Activated CD8-positive, alpha-beta T cell treated with anti-CD3 and anti-CD28 coated beads, Interleukin-2, amount 10 ng/mL, durations not matched to agents 7 days and 5 days (primary cell): ENCODE data around the gene SIVA1. TPM values are rescaled to one million over a fixed set of nuclear protein-coding genes. Genes with fewer than 3 reads are reported as not detected.
"Not testable (repeated sequence)": the region's sequence is repeated elsewhere in the genome, so short reads cannot be mapped to it uniquely, and the experiment has no call there.

Experiments used
- ATAC-seq: fragments of 150-1000 bp; cut with Tn5 transposase; one replicate; pipeline ENCODE4 v1.10.0; 2021; ENCODE audit warnings: moderate library complexity
- CTCF ChIA-PET: fragments of 350-600 bp; sonication (Branson Sonifier 250); formaldehyde crosslinking; loops from one replicate; lab custom pipeline; 2021; ENCODE audit warnings: antibody characterized with exemption; lab: Charles Lee
- POLR2A ChIA-PET: fragments of 350-600 bp; sonication (Branson Sonifier 250); formaldehyde crosslinking; loops from one replicate; lab custom pipeline; 2021; ENCODE audit warnings: antibody characterized with exemption; lab: Charles Lee
- DNase-seq: peaks from one replicate; pipeline ENCODE4 v3.0.0-alpha.2; 2020
- H3K27ac Mint-ChIP-seq: one replicate; pipeline ENCODE4 v1.8.0; 2021; ENCODE audit warnings: mild to moderate bottlenecking, mixed read lengths
- H3K27me3 Mint-ChIP-seq: one replicate; pipeline ENCODE4 v1.8.0; 2021; ENCODE audit warnings: low read depth, mixed read lengths
- H3K36me3 Mint-ChIP-seq: one replicate; pipeline ENCODE4 v1.8.0; 2021; ENCODE audit warnings: low read depth, mixed read lengths
- H3K4me1 Mint-ChIP-seq: one replicate; pipeline ENCODE4 v1.8.0; 2021; ENCODE audit warnings: low read depth, mixed read lengths
- H3K4me3 Mint-ChIP-seq: one replicate; pipeline ENCODE4 v1.8.0; 2021; ENCODE audit warnings: mild to moderate bottlenecking, mixed read lengths
- H3K9me3 Mint-ChIP-seq: one replicate; pipeline ENCODE4 v1.8.0; 2022; ENCODE audit warnings: mixed read lengths; ENCODE audit not compliant: insufficient read depth
- total RNA-seq, 2 experiments: library from RNA; stranded (reverse); gene quantifications; one replicate each; pipeline ENCODE4 v1.2.3, GENCODE V29; 2021

SIVA1 gene
- total RNA-seq, 2 experiments from 2014 or later, result 175 to 186 TPM

GRCh38 chr14:104749111-104749649 is 3.8 kb upstream of the SIVA1 start:
- POLR2A ChIA-PET, result no interaction called here
- no peak overlapping the region for H3K27ac Mint-ChIP-seq
- H3K4me3 Mint-ChIP-seq, result no peak overlapping the region

GRCh38 chr14:104750056-104750752 is 2.7 kb upstream of the SIVA1 start:
- Mint-ChIP-seq H3K36me3 (peaks cover 19% of the 10 kb centered on the region), H3K27ac (no peak overlapping the region), H3K4me3 (no peak overlapping the region), H3K9me3 (no peaks in the 10 kb centered on the region), H3K4me1 (peaks cover 46% of the 10 kb centered on the region), H3K27me3 (no peaks in the 10 kb centered on the region)
- CTCF ChIA-PET, result interaction anchor here (1.2 to 1.6 kb wide), 4 partner anchors 18 to 41 kb away, joined by 3 to 10 read pairs (median 6); partner anchors contain the start of gene ADSS1
- no peak for DNase-seq
- no peak for ATAC-seq
- POLR2A ChIA-PET, result interaction anchor here (0.5 kb wide), 1 partner anchor 1462 kb away, joined by 3 read pairs; no protein-coding TSS in a partner anchor

More at GRCh38 chr14:104749111-104749649, 3.8 kb upstream of the SIVA1 start:
- Mint-ChIP-seq H3K9me3 (no peaks in the 10 kb centered on the region), H3K27me3 (no peaks in the 10 kb centered on the region), H3K36me3 (peaks cover 10% of the 10 kb centered on the region), H3K4me1 (peaks cover 39% of the 10 kb centered on the region)
- ATAC-seq (no peak), DNase-seq (no peak)
- CTCF ChIA-PET, result interaction anchor here (1.5 kb wide), 1 partner anchor 18 kb away, joined by 6 read pairs; no protein-coding TSS in a partner anchor

GRCh38 chr14:104750753-104751057 is 2.2 kb upstream of the SIVA1 start:
- H3K4me1 Mint-ChIP-seq, result peaks cover 46% of the 10 kb centered on the region
- H3K27ac Mint-ChIP-seq, result peak overlapping the region; percentile 39
- DNase-seq, H3K27me3 Mint-ChIP-seq, H3K9me3 Mint-ChIP-seq, ATAC-seq: not testable (repeated sequence)
- CTCF ChIA-PET, result interaction anchor here (1.2 to 1.6 kb wide), 4 partner anchors 18 to 42 kb away, joined by 3 to 10 read pairs (median 6); partner anchors contain the start of gene ADSS1
- peaks cover 23% of the 10 kb centered on the region for H3K36me3 Mint-ChIP-seq
- POLR2A ChIA-PET, result interaction anchor here (0.5 kb wide), 1 partner anchor 1461 kb away, joined by 3 read pairs; no protein-coding TSS in a partner anchor
- peak overlapping the region; percentile 31 for H3K4me3 Mint-ChIP-seq

- H3K27ac Mint-ChIP-seq, result peak overlapping the region; percentile 96
- H3K9me3 Mint-ChIP-seq, result no peaks in the 10 kb centered on the region
- peaks cover 31% of the 10 kb centered on the region for H3K36me3 Mint-ChIP-seq
- peaks cover 46% of the 10 kb centered on the region for H3K4me1 Mint-ChIP-seq
- no peaks in the 10 kb centered on the region for H3K27me3 Mint-ChIP-seq
- POLR2A ChIA-PET, result interaction anchor here (0.7 to 2.2 kb wide), 12 partner anchors 11 to 269 kb away, joined by 3 to 9 read pairs (median 5); partner anchors contain the start of genes ADSS1, AKT1, CDCA4 and ZBTB42
- peak overlapping the region; percentile 91 for H3K4me3 Mint-ChIP-seq
- DNase-seq, result no peak
- no peak for ATAC-seq
- CTCF ChIA-PET, result interaction anchor here (0.9 to 2.4 kb wide), 8 partner anchors 15 to 144 kb away, joined by 3 to 17 read pairs (median 6); no protein-coding TSS in a partner anchor
These were observed 1.2 kb upstream of the SIVA1 start for GRCh38 chr14:104751539-104752422.

- POLR2A ChIA-PET, result interaction anchor here (0.7 to 2.2 kb wide), 14 partner anchors 11 to 562 kb away, joined by 3 to 9 read pairs (median 4); partner anchors contain the start of genes ADSS1, AKT1, CDCA4 and ZBTB42
- peak overlapping the region; percentile 91 for H3K4me3 Mint-ChIP-seq
- DNase-seq (no peak), ATAC-seq (peak; percentile 6)
- H3K27me3 Mint-ChIP-seq, result no peaks in the 10 kb centered on the region
- peaks cover 37% of the 10 kb centered on the region for H3K36me3 Mint-ChIP-seq
- H3K4me1 Mint-ChIP-seq, result peaks cover 51% of the 10 kb centered on the region
- peak overlapping the region; percentile 96 for H3K27ac Mint-ChIP-seq
- no peaks in the 10 kb centered on the region for H3K9me3 Mint-ChIP-seq
- CTCF ChIA-PET, result interaction anchor here (0.9 to 2.4 kb wide), 6 partner anchors 14 to 143 kb away, joined by 3 to 17 read pairs (median 6); no protein-coding TSS in a partner anchor
These were observed 568 bp upstream of the SIVA1 start for GRCh38 chr14:104752423-104752734.

- peak overlapping the region; percentile 95 for H3K27ac Mint-ChIP-seq
- H3K27me3 Mint-ChIP-seq, result no peaks in the 10 kb centered on the region
- peaks cover 57% of the 10 kb centered on the region for H3K4me1 Mint-ChIP-seq
- no peak for ATAC-seq
- peaks cover 45% of the 10 kb centered on the region for H3K36me3 Mint-ChIP-seq
- ChIA-PET POLR2A (interaction anchor here (0.9 to 2.2 kb wide), 4 partner anchors 9 to 76 kb away, joined by 6 to 9 read pairs (median 8); no protein-coding TSS in a partner anchor), CTCF (interaction anchor here (1.0 to 2.4 kb wide), 5 partner anchors 15 to 73 kb away, joined by 3 to 17 read pairs (median 5); no protein-coding TSS in a partner anchor)
- peak overlapping the region; percentile 91 for H3K4me3 Mint-ChIP-seq
- no peak for DNase-seq
- H3K9me3 Mint-ChIP-seq, result no peaks in the 10 kb centered on the region
These were observed 723 bp downstream of the SIVA1 start for GRCh38 chr14:104753528-104754212.

GRCh38 chr14:104754213-104754851 is 1.4 kb downstream of the SIVA1 start:
- peaks cover 55% of the 10 kb centered on the region for H3K4me1 Mint-ChIP-seq
- peak overlapping the region; percentile 95 for H3K27ac Mint-ChIP-seq
- DNase-seq (no peak), ATAC-seq (no peak)
- no peaks in the 10 kb centered on the region for H3K9me3 Mint-ChIP-seq
- ChIA-PET CTCF (interaction anchor here (0.7 to 1.2 kb wide), 2 partner anchors 11 to 14 kb away, joined by 3 to 4 read pairs; no protein-coding TSS in a partner anchor), POLR2A (interaction anchor here (0.8 to 2.2 kb wide), 2 partner anchors 9 to 14 kb away, joined by 3 to 9 read pairs; no protein-coding TSS in a partner anchor)
- H3K36me3 Mint-ChIP-seq, result peaks cover 51% of the 10 kb centered on the region
- H3K27me3 Mint-ChIP-seq, result no peaks in the 10 kb centered on the region
- H3K4me3 Mint-ChIP-seq, result peak overlapping the region; percentile 91

GRCh38 chr14:104755621-104756020 is 2.7 kb downstream of the SIVA1 start:
- Mint-ChIP-seq H3K27me3 (no peaks in the 10 kb centered on the region), H3K9me3 (no peaks in the 10 kb centered on the region), H3K4me1 (peaks cover 59% of the 10 kb centered on the region), H3K36me3 (peaks cover 59% of the 10 kb centered on the region), H3K4me3 (peak overlapping the region; percentile 91), H3K27ac (peak overlapping the region; percentile 95)
- POLR2A ChIA-PET, result no interaction called here
- DNase-seq, result no peak
- no peak for ATAC-seq
- CTCF ChIA-PET, result interaction anchor here (1.0 to 2.9 kb wide), 2 partner anchors 13 to 72 kb away, joined by 3 to 17 read pairs; no protein-coding TSS in a partner anchor

- ATAC-seq, result no peak
- H3K4me1 Mint-ChIP-seq, result peaks cover 56% of the 10 kb centered on the region
- peak overlapping the region; percentile 49 for H3K4me3 Mint-ChIP-seq
- CTCF ChIA-PET, result interaction anchor here (0.8 to 2.9 kb wide), 3 partner anchors 10 to 69 kb away, joined by 4 to 17 read pairs (median 6); no protein-coding TSS in a partner anchor
- DNase-seq, result peak; percentile 70
- H3K36me3 Mint-ChIP-seq, result peaks cover 58% of the 10 kb centered on the region
- H3K27me3 Mint-ChIP-seq, result no peaks in the 10 kb centered on the region
- POLR2A ChIA-PET, result interaction anchor here (0.8 kb wide), 1 partner anchor 11 kb away, joined by 3 read pairs; no protein-coding TSS in a partner anchor
- peak overlapping the region; percentile 95 for H3K27ac Mint-ChIP-seq
- no peaks in the 10 kb centered on the region for H3K9me3 Mint-ChIP-seq
These were observed 3.7 kb downstream of the SIVA1 start for GRCh38 chr14:104756477-104757237.
